ENCODE results near the gene RILPL2.
"Not testable (repeated sequence)": the region's sequence is repeated elsewhere in the genome, so short reads cannot be mapped to it uniquely, and the experiment has no call there.

The RILPL2 gene

DNA sequence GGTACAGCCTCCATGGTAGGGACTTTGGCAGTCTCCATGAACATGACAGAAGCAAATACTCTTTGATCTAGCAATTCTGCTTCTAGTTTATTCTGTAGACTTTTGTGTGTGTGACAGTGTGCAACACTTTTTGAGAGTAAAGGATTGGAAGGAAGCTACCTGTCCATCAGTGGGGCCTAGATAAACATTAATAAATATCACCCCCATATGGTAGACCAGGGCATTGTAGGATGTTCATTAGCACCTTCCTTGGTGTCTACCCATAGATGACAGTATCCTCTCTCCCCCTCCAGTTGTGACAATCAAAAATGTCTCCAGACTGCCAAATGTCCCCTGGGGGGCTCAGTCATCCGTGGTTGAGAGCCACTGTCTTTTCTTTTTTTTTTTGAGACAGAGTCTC, 32.3 kb upstream of the RILPL2 start:
- H3K9me3 Mint-ChIP-seq: no peaks in the 10 kb centered on the region
- H3K4me3 Mint-ChIP-seq: no peak overlapping the region
- peaks cover 25% of the 10 kb centered on the region for H3K36me3 Mint-ChIP-seq (ENCODE audit: low read depth)
- H3K27me3 Mint-ChIP-seq (ENCODE audit: low read depth): no peaks in the 10 kb centered on the region
- no peak overlapping the region for H3K27ac Mint-ChIP-seq
- DNase-seq (ENCODE audit: low spot score): no peak
- H3K4me1 Mint-ChIP-seq (ENCODE audit: low read depth): peaks cover 8% of the 10 kb centered on the region

GRCh38 chr12:123465084-123465483, 28.6 kb upstream of the RILPL2 start:
- DNase-seq (ENCODE audit: low spot score): no peak
- Mint-ChIP-seq H3K27me3 (ENCODE audit: low read depth) (no peaks in the 10 kb centered on the region), H3K36me3 (ENCODE audit: low read depth) (peaks cover 27% of the 10 kb centered on the region), H3K9me3 (no peaks in the 10 kb centered on the region), H3K4me3 (no peak overlapping the region), H3K4me1 (ENCODE audit: low read depth) (peaks cover 13% of the 10 kb centered on the region), H3K27ac (no peak overlapping the region)

DNA sequence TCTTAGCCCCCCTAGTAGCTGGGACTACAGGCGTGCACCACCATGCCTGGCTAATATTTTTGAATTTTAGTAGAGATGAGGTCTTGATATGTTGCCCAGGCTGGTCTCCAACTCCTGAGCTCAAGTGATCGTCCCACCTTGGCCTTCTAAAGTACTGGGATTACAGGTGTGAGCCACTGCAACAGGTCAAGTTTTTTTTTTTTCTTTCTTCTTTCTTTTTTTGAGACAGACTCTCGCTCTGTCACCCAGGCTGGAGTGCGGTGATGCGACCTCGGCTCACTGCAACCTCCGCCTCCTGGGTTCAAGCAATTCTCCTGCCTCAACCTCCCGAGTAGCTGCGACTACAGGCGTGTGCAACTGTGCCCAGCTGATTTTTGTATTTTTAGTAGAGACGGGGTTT, 26.7 kb upstream of the RILPL2 start:
- Mint-ChIP-seq H3K4me1 (ENCODE audit: low read depth) (peaks cover 19% of the 10 kb centered on the region), H3K36me3 (ENCODE audit: low read depth) (peaks cover 33% of the 10 kb centered on the region)
- not testable (repeated sequence) for H3K4me3 Mint-ChIP-seq; DNase-seq (ENCODE audit: low spot score); H3K27ac Mint-ChIP-seq; H3K9me3 Mint-ChIP-seq; H3K27me3 Mint-ChIP-seq (ENCODE audit: low read depth)

GRCh38 chr12:123457980-123458779, 21.7 kb upstream of the RILPL2 start, which contains the start of gene SNRNP35:
Gene SNRNP35, plus strand, starts transcription at chr12:123458139. Its CDS starts 7,402 bp downstream, at chr12:123465541.
- DNase-seq (ENCODE audit: low spot score): peak; percentile 80
- Mint-ChIP-seq H3K4me3 (peak within 1 kb of the TSS; percentile 95), H3K36me3 (ENCODE audit: low read depth) (peaks cover 18% of the 10 kb centered on the region), H3K4me1 (ENCODE audit: low read depth) (peaks cover 13% of the 10 kb centered on the region), H3K27ac (peak within 1 kb of the TSS; percentile 99), H3K27me3 (ENCODE audit: low read depth) (no peaks in the 10 kb centered on the region), H3K9me3 (no peaks in the 10 kb centered on the region)

GRCh38 chr12:123453165-123453564, 16.7 kb upstream of the RILPL2 start:
- no peaks in the 10 kb centered on the region for H3K27me3 Mint-ChIP-seq (ENCODE audit: low read depth)
- no peak overlapping the region for H3K27ac Mint-ChIP-seq
- peaks cover 10% of the 10 kb centered on the region for H3K4me1 Mint-ChIP-seq (ENCODE audit: low read depth)
- no peaks in the 10 kb centered on the region for H3K9me3 Mint-ChIP-seq
- peaks cover 6% of the 10 kb centered on the region for H3K36me3 Mint-ChIP-seq (ENCODE audit: low read depth)
- no peak for DNase-seq (ENCODE audit: low spot score)
- H3K4me3 Mint-ChIP-seq: no peak overlapping the region

- H3K27me3 Mint-ChIP-seq (ENCODE audit: low read depth); H3K36me3 Mint-ChIP-seq (ENCODE audit: low read depth); H3K9me3 Mint-ChIP-seq; H3K27ac Mint-ChIP-seq; DNase-seq (ENCODE audit: low spot score); H3K4me3 Mint-ChIP-seq: not testable (repeated sequence)
- peaks cover 13% of the 10 kb centered on the region for H3K4me1 Mint-ChIP-seq (ENCODE audit: low read depth)
Observed at GRCh38 chr12:123452276-123452550, 15.7 kb upstream of the RILPL2 start.

GRCh38 chr12:123450636-123451035, 14.2 kb upstream of the RILPL2 start:
- no peak for DNase-seq (ENCODE audit: low spot score)
- Mint-ChIP-seq H3K27me3 (ENCODE audit: low read depth) (no peaks in the 10 kb centered on the region), H3K36me3 (ENCODE audit: low read depth) (peaks cover 3% of the 10 kb centered on the region), H3K4me3 (no peak overlapping the region), H3K4me1 (ENCODE audit: low read depth) (peaks cover 18% of the 10 kb centered on the region), H3K9me3 (no peaks in the 10 kb centered on the region), H3K27ac (no peak overlapping the region)

DNA sequence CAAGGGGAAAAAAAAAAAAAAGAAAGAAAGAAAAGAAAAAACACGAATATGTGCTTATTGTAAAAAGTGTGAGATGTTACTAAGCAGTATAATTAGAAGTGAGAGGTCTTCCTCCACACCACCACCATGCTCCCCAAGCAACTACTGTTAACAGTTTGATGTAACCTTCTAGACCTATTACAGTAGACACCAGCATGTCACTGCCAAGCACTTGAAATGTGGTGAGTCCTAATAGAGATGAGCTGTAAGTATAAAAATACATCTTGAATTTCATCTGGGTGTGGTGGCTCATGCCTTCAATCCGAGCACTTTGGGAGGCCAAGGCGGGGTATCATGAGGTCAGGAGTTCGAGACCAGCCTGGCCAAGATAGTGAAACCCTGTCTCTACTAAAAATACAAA, 13.4 kb upstream of the RILPL2 start:
- peak overlapping the region; percentile 66 for H3K27ac Mint-ChIP-seq
- no peaks in the 10 kb centered on the region for H3K9me3 Mint-ChIP-seq
- no peak overlapping the region for H3K4me3 Mint-ChIP-seq
- DNase-seq (ENCODE audit: low spot score): no peak
- H3K27me3 Mint-ChIP-seq (ENCODE audit: low read depth): no peaks in the 10 kb centered on the region
- peaks cover 19% of the 10 kb centered on the region for H3K4me1 Mint-ChIP-seq (ENCODE audit: low read depth)
- peaks cover 3% of the 10 kb centered on the region for H3K36me3 Mint-ChIP-seq (ENCODE audit: low read depth)

DNA sequence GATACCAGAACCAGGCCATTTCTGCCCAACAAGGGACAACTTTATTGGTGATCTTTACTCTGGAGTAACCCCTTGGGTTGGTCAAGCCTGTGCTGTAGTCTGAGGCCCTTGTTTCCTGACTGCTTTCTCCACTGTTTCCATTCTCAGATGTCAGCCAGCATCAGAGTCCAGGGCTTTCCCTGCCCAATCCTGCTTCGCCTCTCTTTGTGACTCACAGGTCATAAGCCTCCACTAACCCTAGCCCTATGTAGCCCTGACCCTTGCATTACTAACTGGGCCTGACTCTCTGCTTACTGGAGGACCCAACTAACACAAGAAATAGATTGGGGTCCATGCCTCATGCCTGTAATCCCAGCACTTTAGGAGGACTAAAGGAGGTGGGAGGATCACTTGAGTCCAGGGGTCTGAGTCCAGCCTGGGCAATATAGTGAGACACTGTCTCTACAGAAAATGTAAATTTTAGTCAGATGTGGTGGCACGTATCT, 12.8 kb upstream of the RILPL2 start:
- peak overlapping the region; percentile 66 for H3K27ac Mint-ChIP-seq
- no peak for DNase-seq (ENCODE audit: low spot score)
- H3K4me1 Mint-ChIP-seq (ENCODE audit: low read depth): peaks cover 19% of the 10 kb centered on the region
- H3K4me3 Mint-ChIP-seq: peak overlapping the region; percentile 21
- peaks cover 3% of the 10 kb centered on the region for H3K36me3 Mint-ChIP-seq (ENCODE audit: low read depth)
- H3K9me3 Mint-ChIP-seq: no peaks in the 10 kb centered on the region
- H3K27me3 Mint-ChIP-seq (ENCODE audit: low read depth): no peaks in the 10 kb centered on the region

- Mint-ChIP-seq H3K36me3 (ENCODE audit: low read depth) (peaks cover 3% of the 10 kb centered on the region), H3K4me1 (ENCODE audit: low read depth) (peaks cover 24% of the 10 kb centered on the region), H3K27me3 (ENCODE audit: low read depth) (no peaks in the 10 kb centered on the region), H3K9me3 (no peaks in the 10 kb centered on the region), H3K4me3 (peak overlapping the region; percentile 60), H3K27ac (peak overlapping the region; percentile 50)
- DNase-seq (ENCODE audit: low spot score): no peak
Observed at GRCh38 chr12:123446333-123446713, 9.8 kb upstream of the RILPL2 start.

GRCh38 chr12:123445388-123446332, 9.2 kb upstream of the RILPL2 start:
- Mint-ChIP-seq H3K4me1 (ENCODE audit: low read depth) (peaks cover 24% of the 10 kb centered on the region), H3K4me3 (peak overlapping the region; percentile 60), H3K27ac (peak overlapping the region; percentile 50), H3K27me3 (ENCODE audit: low read depth) (no peaks in the 10 kb centered on the region), H3K9me3 (no peaks in the 10 kb centered on the region), H3K36me3 (ENCODE audit: low read depth) (peaks cover 3% of the 10 kb centered on the region)
- DNase-seq (ENCODE audit: low spot score): no peak

- no peaks in the 10 kb centered on the region for H3K27me3 Mint-ChIP-seq (ENCODE audit: low read depth)
- no peaks in the 10 kb centered on the region for H3K9me3 Mint-ChIP-seq
- H3K4me1 Mint-ChIP-seq (ENCODE audit: low read depth): peaks cover 23% of the 10 kb centered on the region
- no peak overlapping the region for H3K27ac Mint-ChIP-seq
- H3K4me3 Mint-ChIP-seq: no peak overlapping the region
- peaks cover 3% of the 10 kb centered on the region for H3K36me3 Mint-ChIP-seq (ENCODE audit: low read depth)
- DNase-seq (ENCODE audit: low spot score): no peak
Observed at GRCh38 chr12:123444092-123445026, 7.9 kb upstream of the RILPL2 start.

GRCh38 chr12:123442774-123443173, 6.3 kb upstream of the RILPL2 start:
- Mint-ChIP-seq H3K36me3 (ENCODE audit: low read depth) (no peaks in the 10 kb centered on the region), H3K27ac (no peak overlapping the region), H3K9me3 (no peaks in the 10 kb centered on the region), H3K4me1 (ENCODE audit: low read depth) (peaks cover 12% of the 10 kb centered on the region), H3K27me3 (ENCODE audit: low read depth) (no peaks in the 10 kb centered on the region), H3K4me3 (no peak overlapping the region)
- DNase-seq (ENCODE audit: low spot score): no peak
